Ovary (tissue), 3 donors: ENCODE results near the gene ANKRD23.
A peak's percentile ranks its signal among the peaks of the same experiment; 100 is the strongest.

Experiments
- POLR2A ChIP-seq: fragments of 450-650 bp; IDR thresholded peaks from one replicate; pipeline ENCODE4 v1.6.1; 2017; ENCODE audit warnings: antibody characterized with exemption, mild to moderate bottlenecking, moderate library complexity
- TF ChIP-seq, protein P1 (sequence below), 3 donors: fragments of 450-650 bp in 2 of 3; fragments of 200-600 bp in 1 of 3; IDR thresholded peaks; one replicate each; pipeline versions ENCODE4 v1.5.1 to v1.8.0; 2016 to 2022; ENCODE audit warnings: antibody characterized with exemption in 3 of 3, mild to moderate bottlenecking in 1 of 3
- donor health status: DM: no; HTN: no; CAD: no.

DNA sequence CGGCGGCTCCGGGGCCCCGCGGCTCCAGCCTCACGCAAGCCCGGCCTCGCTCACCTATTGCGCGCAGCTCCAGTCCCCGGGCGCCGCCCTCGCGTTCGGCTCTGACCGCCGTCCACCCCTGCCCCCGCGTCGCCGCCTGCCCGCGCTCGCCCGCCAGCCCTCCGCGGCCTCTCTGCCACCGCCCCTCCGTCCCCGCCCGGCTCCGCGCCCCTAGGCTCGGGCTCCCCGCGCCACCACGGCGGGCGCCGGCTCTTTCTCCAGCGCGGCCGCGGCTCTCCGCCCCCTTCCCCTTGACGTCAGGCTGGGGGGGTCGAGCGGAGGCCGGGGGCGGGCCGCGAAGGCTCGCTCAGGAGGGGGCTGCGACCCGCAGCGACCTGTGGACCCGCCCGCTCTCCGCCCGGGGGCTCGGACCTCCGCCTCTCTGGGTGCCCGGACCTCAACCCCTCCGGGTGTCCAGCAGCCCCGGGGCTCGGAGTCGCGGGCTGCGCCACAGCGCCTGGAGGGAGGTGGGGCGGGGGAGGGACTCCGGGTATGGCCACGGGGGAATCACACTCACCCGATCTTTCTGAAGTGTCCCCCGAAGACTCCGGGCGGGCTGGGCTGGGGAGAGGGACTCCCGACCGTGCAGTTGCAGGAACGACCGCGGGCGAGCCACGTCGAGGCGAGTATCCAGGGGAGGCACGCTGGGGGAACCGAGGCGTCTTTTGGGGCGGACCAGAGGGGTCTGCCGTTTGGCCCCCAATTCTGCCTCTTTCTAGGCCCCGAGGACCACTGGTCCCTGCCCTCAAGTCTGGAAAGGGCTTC, 26.2 kb upstream of the ANKRD23 start, which contains the start of gene SEMA4C:
- peak; percentile 55 for TF ChIP-seq POLR2A
- TF ChIP-seq, protein P1, sequence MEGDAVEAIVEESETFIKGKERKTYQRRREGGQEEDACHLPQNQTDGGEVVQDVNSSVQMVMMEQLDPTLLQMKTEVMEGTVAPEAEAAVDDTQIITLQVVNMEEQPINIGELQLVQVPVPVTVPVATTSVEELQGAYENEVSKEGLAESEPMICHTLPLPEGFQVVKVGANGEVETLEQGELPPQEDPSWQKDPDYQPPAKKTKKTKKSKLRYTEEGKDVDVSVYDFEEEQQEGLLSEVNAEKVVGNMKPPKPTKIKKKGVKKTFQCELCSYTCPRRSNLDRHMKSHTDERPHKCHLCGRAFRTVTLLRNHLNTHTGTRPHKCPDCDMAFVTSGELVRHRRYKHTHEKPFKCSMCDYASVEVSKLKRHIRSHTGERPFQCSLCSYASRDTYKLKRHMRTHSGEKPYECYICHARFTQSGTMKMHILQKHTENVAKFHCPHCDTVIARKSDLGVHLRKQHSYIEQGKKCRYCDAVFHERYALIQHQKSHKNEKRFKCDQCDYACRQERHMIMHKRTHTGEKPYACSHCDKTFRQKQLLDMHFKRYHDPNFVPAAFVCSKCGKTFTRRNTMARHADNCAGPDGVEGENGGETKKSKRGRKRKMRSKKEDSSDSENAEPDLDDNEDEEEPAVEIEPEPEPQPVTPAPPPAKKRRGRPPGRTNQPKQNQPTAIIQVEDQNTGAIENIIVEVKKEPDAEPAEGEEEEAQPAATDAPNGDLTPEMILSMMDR (IDR thresholded peaks at IDR 0.05), result no peak
